Ovary (tissue), 3 donors: ENCODE measurements around the gene SHANK2.

Experiments
- CTCF ChIP-seq, 3 donors: fragments of 450-650 bp in 2 of 3; fragments of 200-600 bp in 1 of 3; IDR thresholded peaks; one replicate each; pipeline versions ENCODE4 v1.5.1 to v1.8.0; 2016 to 2022; ENCODE audit warnings: antibody characterized with exemption in 3 of 3, mild to moderate bottlenecking in 1 of 3
- POLR2A ChIP-seq: fragments of 450-650 bp; IDR thresholded peaks from one replicate; pipeline ENCODE4 v1.6.1; 2017; ENCODE audit warnings: antibody characterized with exemption, mild to moderate bottlenecking, moderate library complexity
- donor health status: DM: no; HTN: no; CAD: no.

GRCh38 chr11:71300187-71300586 is 47.8 kb upstream of the SHANK2 start:
- TF ChIP-seq CTCF (IDR thresholded peaks at IDR 0.05) = no peak
- no peak for TF ChIP-seq POLR2A
